Stimulated activated memory B cell treated with anti-CD40 and anti-IgM and Interleukin-4, amounts not matched to agents 10 μg/mL and 1 μg/mL and 100 μg/mL, for 72 hours (primary cell): Measurements from ENCODE around the gene ASB16.
A peak's percentile ranks its signal among the peaks of the same experiment; 100 is the strongest.
"Not testable (repeated sequence)": the region's sequence is repeated elsewhere in the genome, so short reads cannot be mapped to it uniquely, and the experiment has no call there.

Experiments used
- ATAC-seq: fragments of 150-1000 bp; cut with Tn5 transposase; 2 replicates; pipeline ENCODE4 v1.10.0; 2021
- H3K27ac Mint-ChIP-seq: one replicate; pipeline ENCODE4 v1.8.0; 2022; ENCODE audit warnings: mild to moderate bottlenecking, mixed read lengths
- H3K27me3 Mint-ChIP-seq: one replicate; pipeline ENCODE4 v1.8.0; 2022; ENCODE audit warnings: mixed read lengths
- H3K36me3 Mint-ChIP-seq: one replicate; pipeline ENCODE4 v1.8.0; 2022; ENCODE audit warnings: mixed read lengths
- H3K4me1 Mint-ChIP-seq: one replicate; pipeline ENCODE4 v1.8.0; 2022; ENCODE audit warnings: mixed read lengths
- H3K4me3 Mint-ChIP-seq: one replicate; pipeline ENCODE4 v1.8.0; 2022; ENCODE audit warnings: mild to moderate bottlenecking, moderate library complexity, mixed read lengths
- H3K9me3 Mint-ChIP-seq: one replicate; pipeline ENCODE4 v1.8.0; 2022; ENCODE audit warnings: mixed read lengths

Gene ASB16

DNA sequence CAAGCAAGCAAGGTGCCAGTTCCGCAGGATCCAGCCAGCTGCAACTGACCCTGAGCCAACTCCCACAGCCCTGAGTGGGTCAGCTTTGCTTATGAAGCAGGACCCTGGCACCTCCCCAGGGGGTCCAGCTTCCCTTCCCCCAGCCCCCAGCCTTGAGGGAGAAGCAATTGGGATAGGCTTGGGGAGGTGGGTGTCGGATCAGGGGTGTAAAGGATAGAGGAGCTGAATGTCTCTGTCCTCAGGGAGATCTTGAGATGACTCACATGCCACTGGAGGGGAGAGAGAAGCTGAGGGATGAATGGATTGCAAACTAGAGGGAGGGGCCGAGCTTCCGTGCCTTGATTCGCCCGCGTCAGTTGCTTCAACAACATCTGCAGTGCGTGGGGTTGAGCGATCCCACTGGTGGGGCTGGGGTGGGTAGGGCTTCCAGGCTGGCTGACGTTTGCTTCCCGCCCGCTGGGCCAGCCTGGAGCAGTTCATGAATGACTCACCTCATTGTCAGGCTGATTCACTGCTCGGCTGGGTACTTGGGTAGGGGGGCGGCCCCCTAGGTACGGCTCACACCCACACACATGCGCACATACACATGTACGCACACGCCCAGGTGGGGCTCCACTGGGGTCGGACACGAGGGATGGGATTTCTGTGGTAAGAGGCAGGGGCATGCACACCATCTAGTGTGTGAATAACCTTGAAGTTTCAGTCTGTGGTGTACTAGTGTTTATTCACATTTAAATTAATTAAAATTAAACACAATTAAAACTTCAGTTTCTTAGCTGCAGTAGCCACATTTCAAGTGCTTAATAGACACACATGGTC lies 32.4 kb upstream of the ASB16 start:
- peak; percentile 51 for ATAC-seq
- no peaks in the 10 kb centered on the region for H3K36me3 Mint-ChIP-seq
- H3K4me3 Mint-ChIP-seq = peak overlapping the region; percentile 23
- no peaks in the 10 kb centered on the region for H3K9me3 Mint-ChIP-seq
- H3K4me1 Mint-ChIP-seq = peaks cover 15% of the 10 kb centered on the region
- peaks cover 17% of the 10 kb centered on the region for H3K27me3 Mint-ChIP-seq
- H3K27ac Mint-ChIP-seq = no peak overlapping the region

DNA sequence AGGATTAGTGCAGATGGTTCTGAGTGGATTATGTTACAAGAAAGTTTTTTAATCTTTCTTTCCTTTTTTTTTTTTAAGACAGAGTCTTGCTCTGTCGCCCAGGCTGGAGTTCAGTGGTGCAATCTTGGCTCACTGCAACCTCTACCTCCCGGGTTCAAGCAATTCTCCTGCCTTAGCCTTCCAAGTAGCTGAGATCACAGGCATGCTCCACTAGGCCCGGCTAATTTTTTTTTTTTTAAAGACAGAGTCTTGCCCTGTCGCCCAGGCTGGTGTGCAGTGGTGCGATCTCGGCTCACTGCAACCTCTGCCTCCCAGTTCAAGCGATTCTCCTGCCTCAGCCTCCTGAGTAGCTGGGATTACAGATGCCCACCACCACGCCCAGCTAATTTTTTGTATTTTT lies 26.6 kb upstream of the ASB16 start:
- H3K36me3 Mint-ChIP-seq, ATAC-seq, H3K27ac Mint-ChIP-seq, H3K4me1 Mint-ChIP-seq, H3K27me3 Mint-ChIP-seq, H3K9me3 Mint-ChIP-seq: not testable (repeated sequence)
- H3K4me3 Mint-ChIP-seq = peak overlapping the region; percentile 28

DNA sequence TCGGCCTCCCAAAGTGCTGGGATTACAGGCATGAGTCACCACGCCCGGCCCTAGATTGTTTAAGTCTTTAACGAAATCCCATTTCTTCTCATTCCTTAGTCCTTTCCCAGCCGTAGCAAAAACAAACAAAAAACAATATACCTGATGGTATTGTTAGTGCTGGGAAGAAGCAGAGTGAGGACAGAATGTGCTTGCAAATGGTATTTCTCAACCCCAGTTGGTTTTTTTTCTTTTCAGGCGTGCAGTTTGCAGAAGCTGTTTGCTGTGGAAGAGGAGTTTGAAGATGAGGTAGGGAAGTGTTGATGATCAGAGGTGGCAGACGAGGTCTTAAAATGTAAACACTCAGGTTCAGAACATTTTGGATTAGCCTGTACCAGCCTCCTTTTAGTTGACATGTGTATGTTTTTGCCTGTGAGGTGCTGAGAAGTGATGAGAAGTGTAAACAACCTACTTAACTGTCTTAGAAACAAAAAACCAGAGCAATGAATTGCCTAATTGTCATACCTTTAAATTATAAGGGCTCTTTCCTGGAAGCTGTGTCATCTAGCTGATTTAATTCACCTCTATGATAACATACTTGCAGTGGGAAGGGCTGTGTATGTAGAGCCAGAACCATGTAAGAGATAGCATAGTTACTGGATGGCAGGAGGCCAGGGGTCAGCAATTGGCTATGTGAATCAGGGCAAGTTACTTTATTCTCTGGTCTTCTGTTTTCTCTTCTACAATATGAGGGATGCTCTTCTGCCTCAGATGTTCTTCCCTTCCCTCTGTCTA lies 25.4 kb upstream of the ASB16 start:
- no peaks in the 10 kb centered on the region for H3K27me3 Mint-ChIP-seq
- H3K4me3 Mint-ChIP-seq = no peak overlapping the region
- H3K27ac Mint-ChIP-seq = no peak overlapping the region
- H3K4me1 Mint-ChIP-seq = peaks cover 5% of the 10 kb centered on the region
- peaks cover 5% of the 10 kb centered on the region for H3K36me3 Mint-ChIP-seq
- H3K9me3 Mint-ChIP-seq = no peaks in the 10 kb centered on the region
- no peak for ATAC-seq

DNA sequence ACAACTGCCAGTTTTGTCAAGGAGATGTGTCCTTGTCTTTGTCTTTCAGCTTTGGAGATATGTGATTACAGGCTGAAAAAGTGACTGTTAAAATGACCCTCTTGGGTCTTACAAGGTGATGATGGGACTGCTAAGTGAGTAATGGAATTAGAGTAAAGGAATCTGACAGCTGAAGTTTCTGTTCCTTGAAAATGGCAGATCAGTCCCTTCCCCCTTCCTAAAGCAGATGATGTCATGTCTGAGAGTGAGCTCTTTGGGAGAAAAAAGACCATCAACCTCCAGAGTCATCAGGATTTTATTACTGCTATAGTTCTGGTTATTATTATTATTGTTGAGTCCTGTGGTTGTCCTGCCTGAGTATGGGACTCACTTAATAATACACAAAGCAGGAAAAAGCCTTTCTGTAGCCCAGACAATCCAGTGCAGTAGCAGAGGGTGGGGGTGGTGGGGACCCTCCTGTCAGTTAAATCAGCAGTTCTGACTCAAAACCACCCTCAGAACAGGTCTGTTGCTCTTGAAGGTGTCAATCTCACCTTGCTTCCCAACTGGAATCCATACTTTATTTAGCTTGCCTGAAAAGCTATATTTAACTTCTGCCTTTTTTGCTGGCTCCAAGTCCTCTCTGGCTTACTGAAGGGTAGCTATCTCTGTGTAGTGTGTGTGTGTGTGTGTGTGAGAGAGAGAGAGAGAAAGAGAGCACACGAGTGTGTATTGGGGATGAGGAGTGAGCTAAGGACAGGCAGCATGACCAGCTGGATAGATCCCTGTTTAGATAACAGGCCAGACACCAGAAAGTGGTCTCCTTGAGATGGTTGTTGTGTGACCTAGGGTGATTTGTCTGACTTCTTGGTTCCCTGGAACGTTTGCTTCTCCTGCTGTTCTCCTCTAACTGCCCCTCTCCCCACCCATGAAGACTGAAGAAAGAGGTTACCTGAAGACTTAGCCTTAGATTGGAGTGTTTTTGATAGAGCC lies 23.8 kb upstream of the ASB16 start:
- H3K27me3 Mint-ChIP-seq = no peaks in the 10 kb centered on the region
- H3K4me3 Mint-ChIP-seq = no peak overlapping the region
- no peaks in the 10 kb centered on the region for H3K9me3 Mint-ChIP-seq
- no peak for ATAC-seq
- no peak overlapping the region for H3K27ac Mint-ChIP-seq
- no peaks in the 10 kb centered on the region for H3K4me1 Mint-ChIP-seq
- H3K36me3 Mint-ChIP-seq = peaks cover 5% of the 10 kb centered on the region

DNA sequence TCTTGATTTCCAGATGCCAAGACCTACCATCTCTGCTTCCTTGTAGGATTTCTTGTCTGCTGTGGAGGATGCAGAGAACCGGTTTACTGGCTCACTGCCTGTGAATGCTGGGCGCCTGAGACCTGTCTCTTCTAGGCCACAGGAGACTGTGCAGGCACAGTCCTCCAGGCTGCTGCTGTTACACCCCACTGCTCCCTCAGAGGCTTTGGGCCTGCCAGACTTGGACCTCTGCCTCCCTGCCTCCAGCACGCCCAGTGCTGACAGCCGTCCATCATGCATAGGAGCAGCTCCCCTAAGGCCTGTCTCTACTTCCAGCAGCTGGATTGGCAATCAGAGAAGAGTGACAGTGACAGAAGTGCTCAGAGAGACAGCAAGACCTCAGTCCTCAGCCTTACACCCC lies 22.7 kb upstream of the ASB16 start:
- Mint-ChIP-seq H3K9me3 (no peaks in the 10 kb centered on the region), H3K27me3 (no peaks in the 10 kb centered on the region), H3K4me1 (no peaks in the 10 kb centered on the region), H3K4me3 (no peak overlapping the region), H3K27ac (no peak overlapping the region), H3K36me3 (peaks cover 5% of the 10 kb centered on the region)
- ATAC-seq = no peak

DNA sequence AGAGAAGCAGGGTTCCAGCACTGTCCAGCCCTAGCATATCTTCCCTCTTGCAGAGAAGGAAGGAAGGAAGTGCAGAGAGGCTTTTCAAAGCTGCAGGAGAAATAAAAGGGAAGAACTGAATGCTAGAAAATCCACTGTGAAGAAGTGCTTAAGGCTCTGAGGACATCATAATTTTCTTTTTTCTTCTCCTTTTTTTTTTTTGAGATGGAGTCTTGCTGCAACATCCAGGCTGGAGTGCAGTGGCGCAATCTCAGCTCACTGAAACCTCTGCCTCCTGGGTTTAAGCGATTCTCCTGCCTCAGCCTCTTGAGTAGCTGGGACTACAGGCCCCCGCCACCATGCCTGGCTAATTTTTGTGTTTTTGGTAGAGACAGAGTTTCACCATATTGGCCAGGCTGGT lies 21.4 kb upstream of the ASB16 start:
- H3K36me3 Mint-ChIP-seq, H3K27me3 Mint-ChIP-seq, H3K4me3 Mint-ChIP-seq, H3K27ac Mint-ChIP-seq, ATAC-seq, H3K4me1 Mint-ChIP-seq, H3K9me3 Mint-ChIP-seq: not testable (repeated sequence)

DNA sequence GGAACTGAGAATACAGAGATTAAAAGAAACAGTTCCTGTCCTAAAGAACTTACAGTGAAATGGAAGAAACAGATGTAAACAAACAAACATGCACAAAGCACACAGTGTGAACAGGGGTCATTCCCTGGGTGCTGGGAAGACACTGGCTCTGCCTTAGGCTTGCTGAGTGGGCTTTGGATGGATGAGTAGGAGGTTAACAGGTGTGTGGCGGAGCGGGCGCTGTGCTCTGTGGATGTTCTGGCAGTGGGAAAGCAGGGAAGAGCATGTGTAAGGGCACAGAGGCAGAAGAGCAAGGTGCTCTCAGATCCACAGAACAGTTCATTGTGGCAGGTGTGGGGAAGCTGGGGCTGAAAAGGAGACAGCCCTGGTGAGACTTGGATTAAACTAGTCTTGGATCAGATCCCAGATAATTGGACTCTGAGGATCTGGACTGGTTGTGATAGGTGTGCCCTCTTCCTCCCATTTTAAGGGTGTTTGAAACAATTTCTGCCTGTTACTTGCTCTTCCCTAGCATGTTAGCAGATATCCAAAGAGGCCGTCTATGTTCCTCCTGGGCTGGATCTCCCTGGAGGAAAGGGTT lies 20.7 kb upstream of the ASB16 start:
- Mint-ChIP-seq H3K9me3 (no peaks in the 10 kb centered on the region), H3K4me1 (no peaks in the 10 kb centered on the region), H3K4me3 (no peak overlapping the region), H3K27ac (no peak overlapping the region), H3K36me3 (peaks cover 5% of the 10 kb centered on the region), H3K27me3 (no peaks in the 10 kb centered on the region)
- ATAC-seq = no peak

DNA sequence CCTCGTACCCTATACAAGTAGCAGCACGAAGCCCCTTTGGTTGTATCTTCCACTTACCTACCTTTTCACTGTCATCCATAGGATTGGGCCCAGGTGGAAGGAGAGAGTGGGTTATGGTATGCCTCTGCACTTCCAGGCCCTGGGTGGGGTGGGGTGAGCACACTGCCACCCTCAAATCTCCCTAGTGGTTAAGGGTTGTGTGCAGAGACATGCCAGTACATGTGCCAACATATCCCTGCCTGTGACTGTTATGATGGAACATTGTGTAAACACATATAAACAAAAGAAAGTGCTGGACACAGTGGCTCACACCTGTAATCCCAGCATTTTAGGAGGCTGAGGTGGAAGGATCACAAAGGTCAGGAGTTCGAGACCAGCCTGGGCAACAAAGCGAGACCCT lies 17.6 kb upstream of the ASB16 start:
- ATAC-seq = no peak
- Mint-ChIP-seq H3K36me3 (no peaks in the 10 kb centered on the region), H3K9me3 (no peaks in the 10 kb centered on the region), H3K27ac (no peak overlapping the region), H3K4me3 (no peak overlapping the region), H3K4me1 (no peaks in the 10 kb centered on the region), H3K27me3 (no peaks in the 10 kb centered on the region)

DNA sequence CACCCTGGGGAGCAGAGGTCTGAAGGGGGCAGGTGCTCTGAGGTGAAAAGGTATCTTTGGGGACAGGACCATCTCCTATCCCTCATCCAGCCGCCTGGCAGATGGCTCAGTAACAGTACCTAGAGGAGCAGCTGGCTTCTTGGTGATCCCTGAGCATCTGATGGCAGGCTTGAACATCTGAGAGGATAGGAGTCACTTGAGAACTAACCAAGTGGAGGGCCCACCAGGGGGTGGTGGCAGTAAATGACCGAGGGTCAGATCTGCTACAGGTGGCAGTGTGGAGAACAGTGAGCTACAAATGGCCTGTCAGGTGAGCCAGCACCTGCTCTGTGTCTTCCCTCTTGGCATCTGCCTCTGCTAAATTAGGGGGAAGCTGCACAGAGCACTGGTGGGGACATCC lies 15.0 kb upstream of the ASB16 start:
- Mint-ChIP-seq H3K27me3 (no peaks in the 10 kb centered on the region), H3K4me3 (no peak overlapping the region), H3K4me1 (peaks cover 5% of the 10 kb centered on the region), H3K27ac (no peak overlapping the region), H3K9me3 (no peaks in the 10 kb centered on the region), H3K36me3 (no peaks in the 10 kb centered on the region)
- no peak for ATAC-seq

DNA sequence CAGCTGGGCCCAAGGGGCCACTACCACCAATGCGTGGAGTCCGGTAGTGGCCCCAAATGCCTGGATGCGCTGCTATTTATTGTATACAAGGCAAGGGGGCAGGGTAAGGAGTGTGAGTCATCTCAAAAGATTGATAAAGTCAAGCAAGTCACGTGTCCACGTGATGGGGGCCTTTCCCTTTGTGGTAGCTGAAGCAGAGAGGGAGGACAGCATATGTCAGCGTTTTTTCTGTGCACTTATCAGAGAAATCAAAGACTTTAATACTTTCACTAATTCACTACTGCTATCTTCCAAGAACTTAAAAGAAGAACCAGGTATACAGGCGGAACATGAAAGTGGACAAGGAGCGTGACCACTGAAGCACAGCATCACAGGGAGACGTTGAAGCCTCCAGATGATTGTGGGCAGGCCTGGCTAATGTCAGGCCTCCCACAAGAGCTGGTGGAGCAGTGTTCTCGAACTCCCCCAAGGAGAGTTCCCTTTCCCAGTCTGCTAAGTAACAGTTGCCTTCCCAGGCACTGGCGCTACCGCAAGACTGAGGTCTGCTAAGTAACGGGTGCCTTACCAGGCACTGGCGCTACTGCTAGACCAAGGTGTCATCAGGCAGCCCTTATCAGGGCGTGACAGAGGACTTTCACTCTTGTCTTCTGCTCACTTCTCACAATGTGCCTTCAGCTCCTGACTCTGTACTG lies 10.8 kb upstream of the ASB16 start:
- Mint-ChIP-seq H3K9me3 (no peaks in the 10 kb centered on the region), H3K27me3 (no peaks in the 10 kb centered on the region), H3K4me1 (peaks cover 5% of the 10 kb centered on the region), H3K27ac (no peak overlapping the region), H3K36me3 (no peaks in the 10 kb centered on the region), H3K4me3 (no peak overlapping the region)
- peak; percentile 53 for ATAC-seq

DNA sequence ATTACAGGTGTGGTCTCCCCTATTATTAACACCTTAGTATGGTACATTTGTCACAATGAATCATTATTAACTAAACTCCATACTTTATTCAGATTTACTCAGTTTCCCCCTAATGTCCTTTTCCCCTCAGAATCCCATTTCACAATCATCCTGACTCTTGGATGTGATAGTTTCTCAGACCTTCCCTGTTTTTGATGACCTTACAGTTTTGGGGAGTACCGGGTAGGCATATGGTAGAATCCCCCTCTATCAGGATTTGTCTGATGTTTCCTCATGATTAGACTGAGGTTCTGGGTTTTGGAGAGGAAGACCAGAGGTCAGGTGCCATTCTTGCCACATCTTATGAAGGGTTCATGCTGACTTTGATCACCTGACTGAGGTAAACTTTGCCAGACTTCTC lies 6.0 kb upstream of the ASB16 start:
- no peaks in the 10 kb centered on the region for H3K36me3 Mint-ChIP-seq
- no peak overlapping the region for H3K27ac Mint-ChIP-seq

DNA sequence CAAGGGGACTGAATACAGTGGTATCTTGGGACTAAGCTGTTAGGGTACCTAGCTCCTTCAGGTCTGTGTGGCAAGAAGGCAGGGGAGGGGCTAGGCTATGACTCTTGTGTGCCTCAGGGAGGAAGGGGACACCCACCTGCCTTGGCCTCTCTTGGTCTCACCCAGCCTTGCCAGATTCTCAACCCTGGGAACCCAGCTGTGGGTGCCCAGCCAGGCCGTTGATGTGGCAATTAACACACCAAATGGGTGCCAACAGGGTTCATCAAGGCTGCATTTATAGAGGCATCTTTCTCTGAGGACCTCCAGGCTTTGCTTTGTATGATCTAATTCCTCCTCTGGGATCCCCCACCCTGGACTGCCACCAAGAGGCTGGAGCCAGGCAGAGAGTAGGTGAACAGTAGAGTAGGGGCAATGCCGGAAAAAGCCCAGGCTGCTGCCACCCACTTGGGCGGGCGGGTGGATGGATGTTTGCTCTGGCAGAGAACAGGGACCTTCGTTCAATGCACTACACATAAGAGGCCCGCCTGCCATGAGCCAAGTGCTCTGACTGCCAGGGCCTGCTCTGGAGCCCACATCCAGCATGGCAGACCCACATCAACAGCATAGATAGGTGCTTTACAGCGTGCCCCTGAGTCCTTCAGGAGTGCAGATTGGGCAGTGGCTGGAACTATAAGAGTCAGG lies 3.2 kb upstream of the ASB16 start:
- Mint-ChIP-seq H3K4me3 (no peak overlapping the region), H3K4me1 (peaks cover 21% of the 10 kb centered on the region), H3K9me3 (no peaks in the 10 kb centered on the region), H3K27me3 (no peaks in the 10 kb centered on the region), H3K27ac (no peak overlapping the region), H3K36me3 (no peaks in the 10 kb centered on the region)
- ATAC-seq = no peak

More for the DNA sequence above, 6.0 kb upstream of the ASB16 start:
- Mint-ChIP-seq H3K9me3 (no peaks in the 10 kb centered on the region), H3K4me3 (no peak overlapping the region), H3K27me3 (no peaks in the 10 kb centered on the region), H3K4me1 (peaks cover 13% of the 10 kb centered on the region)
- ATAC-seq = no peak

DNA sequence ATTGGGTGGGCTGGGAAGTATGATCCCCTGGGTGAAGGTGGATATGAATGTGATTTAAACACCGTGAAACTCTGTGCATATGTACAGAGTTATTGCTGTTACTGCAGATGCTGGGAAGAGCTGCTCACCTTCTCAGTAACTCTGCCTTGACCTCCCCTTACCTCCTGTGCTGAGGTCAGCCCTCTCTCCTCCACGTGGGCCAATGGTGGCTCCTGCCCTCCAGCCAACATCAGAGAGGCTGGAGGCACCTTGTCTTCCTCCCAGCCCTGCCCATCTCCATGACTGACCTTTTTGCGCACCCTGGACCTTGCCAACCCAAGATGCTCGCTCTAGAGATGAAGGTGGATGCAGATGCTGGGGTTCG lies 387 bp upstream of the ASB16 start:
- no peaks in the 10 kb centered on the region for H3K9me3 Mint-ChIP-seq
- ATAC-seq = no peak
- H3K4me3 Mint-ChIP-seq = no peak overlapping the region
- H3K27me3 Mint-ChIP-seq = no peaks in the 10 kb centered on the region
- H3K36me3 Mint-ChIP-seq = no peaks in the 10 kb centered on the region
- H3K4me1 Mint-ChIP-seq = peaks cover 21% of the 10 kb centered on the region
- no peak overlapping the region for H3K27ac Mint-ChIP-seq

DNA sequence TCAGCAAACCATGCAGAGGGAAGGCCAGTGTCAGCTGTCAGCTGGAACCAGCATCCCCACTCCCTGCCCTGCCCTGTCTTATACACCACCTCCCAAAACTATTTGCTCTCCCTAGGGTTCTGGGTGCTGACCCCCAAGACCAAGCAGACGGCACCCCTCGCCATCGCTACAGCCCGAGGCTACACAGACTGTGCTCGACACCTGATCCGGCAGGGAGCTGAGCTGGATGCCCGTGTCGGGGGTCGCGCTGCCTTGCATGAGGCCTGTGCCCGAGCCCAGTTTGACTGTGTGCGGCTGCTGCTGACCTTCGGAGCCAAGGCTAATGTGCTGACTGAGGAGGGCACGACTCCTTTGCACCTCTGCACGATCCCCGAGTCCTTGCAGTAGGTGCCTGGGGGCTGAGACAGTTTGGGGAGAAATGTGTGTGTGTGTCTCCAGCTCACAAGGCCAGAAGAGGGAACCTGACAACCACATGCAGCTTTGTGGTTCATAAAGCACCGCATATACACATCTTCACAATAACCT lies 1.5 kb downstream of the ASB16 start:
- Mint-ChIP-seq H3K4me1 (peaks cover 21% of the 10 kb centered on the region), H3K4me3 (no peak overlapping the region)
- ATAC-seq = no peak

More for the DNA sequence above, 1.5 kb downstream of the ASB16 start:
- no peaks in the 10 kb centered on the region for H3K27me3 Mint-ChIP-seq
- no peaks in the 10 kb centered on the region for H3K9me3 Mint-ChIP-seq
- H3K27ac Mint-ChIP-seq = no peak overlapping the region
- peaks cover 6% of the 10 kb centered on the region for H3K36me3 Mint-ChIP-seq
